Measurements from ENCODE around the gene MRPL38. TPM values are rescaled to one million over a fixed set of nuclear protein-coding genes. Genes with fewer than 3 reads are reported as not detected.
A peak's percentile ranks its signal among the peaks of the same experiment; 100 is the strongest.
"Not testable (repeated sequence)": the region's sequence is repeated elsewhere in the genome, so short reads cannot be mapped to it uniquely, and the experiment has no call there.

Gene MRPL38
- total RNA-seq, 1 experiment from 2014 or later, result 74.5 TPM

DNA sequence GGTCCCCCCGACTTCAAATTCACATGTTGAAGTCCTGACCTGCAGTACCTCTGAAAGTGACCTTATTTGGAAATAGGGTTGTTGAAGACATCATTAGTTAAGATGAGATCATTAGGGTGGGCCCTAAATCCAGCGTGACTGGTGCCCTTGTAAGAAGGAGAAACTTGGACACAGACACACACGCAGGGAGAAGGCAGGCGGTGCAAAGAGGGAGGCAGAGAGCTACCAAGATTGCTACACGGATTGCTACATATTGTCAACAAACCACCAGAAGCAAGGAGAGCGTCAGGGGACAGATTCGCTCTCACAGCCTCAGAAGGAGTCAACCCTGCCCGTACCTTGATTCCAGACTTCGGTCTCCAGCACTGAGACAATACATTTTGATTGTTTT is 42.8 kb downstream of the MRPL38 start:
- H3K9ac ChIP-seq (ENCODE audit: low read length), result no peak overlapping the region
- H3K9me2 ChIP-seq (replicated peaks; ENCODE audit: low read length), result no peaks in the 10 kb centered on the region
- DNase-seq (no peak), ATAC-seq (no peak)
- no peaks in the 10 kb centered on the region for H3K79me2 ChIP-seq (ENCODE audit: low read length)
- BruUV-seq (replicated peaks), result no TSS peak
- no peaks in the 10 kb centered on the region for H3K36me3 ChIP-seq (ENCODE audit: low read depth, low read length)
- H3F3A ChIP-seq (ENCODE audit: low read length, unreplicated experiment), result no peaks in the 10 kb centered on the region
- H3K27ac ChIP-seq (ENCODE audit: low read length), result no peak overlapping the region
- no peak for TF ChIP-seq EZH2 (IDR thresholded peaks at IDR 0.05; ENCODE audit: low read length, unreplicated experiment)
- TF ChIP-seq, protein P1, sequence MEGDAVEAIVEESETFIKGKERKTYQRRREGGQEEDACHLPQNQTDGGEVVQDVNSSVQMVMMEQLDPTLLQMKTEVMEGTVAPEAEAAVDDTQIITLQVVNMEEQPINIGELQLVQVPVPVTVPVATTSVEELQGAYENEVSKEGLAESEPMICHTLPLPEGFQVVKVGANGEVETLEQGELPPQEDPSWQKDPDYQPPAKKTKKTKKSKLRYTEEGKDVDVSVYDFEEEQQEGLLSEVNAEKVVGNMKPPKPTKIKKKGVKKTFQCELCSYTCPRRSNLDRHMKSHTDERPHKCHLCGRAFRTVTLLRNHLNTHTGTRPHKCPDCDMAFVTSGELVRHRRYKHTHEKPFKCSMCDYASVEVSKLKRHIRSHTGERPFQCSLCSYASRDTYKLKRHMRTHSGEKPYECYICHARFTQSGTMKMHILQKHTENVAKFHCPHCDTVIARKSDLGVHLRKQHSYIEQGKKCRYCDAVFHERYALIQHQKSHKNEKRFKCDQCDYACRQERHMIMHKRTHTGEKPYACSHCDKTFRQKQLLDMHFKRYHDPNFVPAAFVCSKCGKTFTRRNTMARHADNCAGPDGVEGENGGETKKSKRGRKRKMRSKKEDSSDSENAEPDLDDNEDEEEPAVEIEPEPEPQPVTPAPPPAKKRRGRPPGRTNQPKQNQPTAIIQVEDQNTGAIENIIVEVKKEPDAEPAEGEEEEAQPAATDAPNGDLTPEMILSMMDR (conservative IDR thresholded peaks at IDR 0.05; ENCODE audit: low read depth, low read length), result no peak
- no peak for TF ChIP-seq EZH2phosphoT487 (IDR thresholded peaks at IDR 0.05; ENCODE audit: borderline replicate concordance, low read length)
- H3K9me3 ChIP-seq (ENCODE audit: low read length), result no peaks in the 10 kb centered on the region
- H3K4me2 ChIP-seq (ENCODE audit: low read length), result no peak overlapping the region
- ChIA-PET CTCF (no interaction called here), POLR2A (ENCODE audit: unreplicated experiment) (no interaction called here)
- H2AFZ ChIP-seq (ENCODE audit: low read length), result no peak overlapping the region
- no peak overlapping the region for H3K4me3 ChIP-seq (ENCODE audit: low read length)
- intact Hi-C loops (cut with micrococcal nuclease), result no loop called here
- H4K20me1 ChIP-seq (ENCODE audit: low read length), result no peaks in the 10 kb centered on the region
- no peaks in the 10 kb centered on the region for H3K27me3 ChIP-seq (ENCODE audit: low read length)
- H3K4me1 ChIP-seq (ENCODE audit: insufficient read depth, low read length), result no peaks in the 10 kb centered on the region

DNA sequence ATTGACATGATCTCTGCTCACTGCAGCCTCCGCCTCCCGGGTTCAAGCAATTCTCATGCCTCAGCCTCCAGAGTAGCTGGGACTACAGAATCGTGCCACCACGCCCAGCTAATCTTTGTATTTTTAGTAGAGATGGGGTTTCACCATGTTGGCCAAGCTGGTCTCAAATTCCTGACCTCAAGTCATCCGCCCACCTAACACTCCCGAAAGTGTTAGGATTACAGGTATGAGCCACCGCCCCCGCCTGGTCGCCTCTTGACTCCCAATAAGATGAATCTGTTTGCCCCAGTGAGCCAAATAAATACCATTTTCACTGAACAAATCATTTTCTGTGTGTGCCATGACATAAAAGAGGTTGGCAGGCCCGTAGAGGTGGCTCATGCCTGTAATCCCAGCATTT is 45.3 kb downstream of the MRPL38 start:
- POLR2A ChIA-PET (ENCODE audit: unreplicated experiment), result interaction anchor here (0.7 kb wide), 1 partner anchor 23 kb away, joined by 15 read pairs; no protein-coding TSS in a partner anchor
- H3K4me2 ChIP-seq (ENCODE audit: low read length); H3K79me2 ChIP-seq (ENCODE audit: low read length); H2AFZ ChIP-seq (ENCODE audit: low read length); ATAC-seq; H3K36me3 ChIP-seq (ENCODE audit: low read depth, low read length); H3F3A ChIP-seq (ENCODE audit: low read length, unreplicated experiment); H3K9ac ChIP-seq (ENCODE audit: low read length); H3K4me3 ChIP-seq (ENCODE audit: low read length); H3K9me3 ChIP-seq (ENCODE audit: low read length); intact Hi-C loops (cut with micrococcal nuclease); H4K20me1 ChIP-seq (ENCODE audit: low read length); H3K9me2 ChIP-seq (replicated peaks; ENCODE audit: low read length); H3K27me3 ChIP-seq (ENCODE audit: low read length); H3K27ac ChIP-seq (ENCODE audit: low read length); BruUV-seq (replicated peaks); DNase-seq: not testable (repeated sequence)
- H3K4me1 ChIP-seq (ENCODE audit: insufficient read depth, low read length), result peaks cover 11% of the 10 kb centered on the region
- CTCF ChIA-PET, result interaction anchor here (0.6 to 1.1 kb wide), 4 partner anchors 14 to 147 kb away, joined by 3 to 12 read pairs (median 7); partner anchors contain the start of gene TRIM65

DNA sequence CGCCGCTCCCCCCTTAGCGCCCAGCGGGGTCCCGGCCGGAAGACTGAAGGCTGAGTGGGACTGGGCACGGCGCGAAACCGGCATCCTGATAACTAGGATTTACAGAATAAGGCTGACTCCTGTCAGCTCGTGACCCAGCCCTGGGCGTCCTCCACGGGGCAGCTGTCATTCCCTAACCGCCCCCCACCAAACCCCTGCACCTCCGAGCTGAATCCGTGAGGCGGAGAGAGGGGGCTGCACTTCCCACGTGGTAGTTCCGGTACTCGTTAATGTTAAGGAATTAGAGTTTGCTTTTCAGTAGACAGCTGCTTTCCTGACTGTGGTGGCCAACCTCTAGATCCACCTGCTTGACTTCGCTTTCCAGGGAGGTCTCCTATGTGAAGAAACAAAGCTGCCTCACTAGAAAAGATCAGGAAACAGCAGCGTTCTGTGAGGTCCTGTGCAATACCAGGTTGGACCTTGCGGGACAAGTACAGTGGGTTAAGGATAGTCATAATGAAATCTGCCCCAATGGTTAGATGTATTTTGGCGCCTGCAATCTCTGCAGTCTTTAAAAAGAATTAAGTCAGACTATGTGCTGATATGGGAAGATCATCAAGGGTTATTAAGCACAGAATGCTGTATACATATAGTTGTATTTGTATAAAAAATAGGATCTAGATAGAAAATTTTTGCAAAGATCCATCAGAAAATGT is 48.5 kb downstream of the MRPL38 start:
- ChIA-PET POLR2A (ENCODE audit: unreplicated experiment) (interaction anchor here (1.6 to 2.3 kb wide), 3 partner anchors 11 to 76 kb away, joined by 7 to 18 read pairs (median 16); a partner anchor contains a TSS), CTCF (interaction anchor here (0.5 to 3.2 kb wide), 8 partner anchors 11 to 697 kb away, joined by 3 to 30 read pairs (median 4); partner anchors contain the start of genes SMIM5 and TRIM65)
- Histone ChIP-seq H3K9me2 (replicated peaks; ENCODE audit: low read length) (no peaks in the 10 kb centered on the region), H3K9ac (ENCODE audit: low read length) (peak overlapping the region; percentile 77), H3K9me3 (ENCODE audit: low read length) (no peaks in the 10 kb centered on the region), H3K27me3 (ENCODE audit: low read length) (no peaks in the 10 kb centered on the region), H3K36me3 (ENCODE audit: low read depth, low read length) (peaks cover 2% of the 10 kb centered on the region; the same call in 1 of the 2 replicates), H3K27ac (ENCODE audit: low read length) (no peak overlapping the region; the same call in 1 of the 2 replicates), H3K4me3 (ENCODE audit: low read length) (peak overlapping the region; percentile 86), H3K79me2 (ENCODE audit: low read length) (peaks cover 24% of the 10 kb centered on the region), H3K4me2 (ENCODE audit: low read length) (peak overlapping the region; percentile 93), H3K4me1 (ENCODE audit: insufficient read depth, low read length) (peaks cover 28% of the 10 kb centered on the region), H3F3A (ENCODE audit: low read length, unreplicated experiment) (no peaks in the 10 kb centered on the region), H2AFZ (ENCODE audit: low read length) (peak overlapping the region; percentile 86), H4K20me1 (ENCODE audit: low read length) (no peaks in the 10 kb centered on the region)
- no peak for TF ChIP-seq EZH2phosphoT487 (IDR thresholded peaks at IDR 0.05; ENCODE audit: borderline replicate concordance, low read length)
- TF ChIP-seq, protein P1 (conservative IDR thresholded peaks at IDR 0.05; ENCODE audit: low read depth, low read length), result peak; percentile 51; the same call in 1 of the 2 replicates
- BruUV-seq (replicated peaks), result TSS peak; percentile 77
- intact Hi-C loops (cut with micrococcal nuclease), result no loop called here
- no peak; the same call in 1 of the 2 replicates for ATAC-seq
- DNase-seq, result peak; percentile 45
